GM18861 (cell line): ENCODE results near the gene H3-3A.

ENCODE experiments used
- ATAC-seq: cut with Tn5 transposase; IDR thresholded peaks from one replicate; pipeline ENCODE4 v1.9.1; 2021; ENCODE audit not compliant: unreplicated experiment

The H3-3A gene

DNA sequence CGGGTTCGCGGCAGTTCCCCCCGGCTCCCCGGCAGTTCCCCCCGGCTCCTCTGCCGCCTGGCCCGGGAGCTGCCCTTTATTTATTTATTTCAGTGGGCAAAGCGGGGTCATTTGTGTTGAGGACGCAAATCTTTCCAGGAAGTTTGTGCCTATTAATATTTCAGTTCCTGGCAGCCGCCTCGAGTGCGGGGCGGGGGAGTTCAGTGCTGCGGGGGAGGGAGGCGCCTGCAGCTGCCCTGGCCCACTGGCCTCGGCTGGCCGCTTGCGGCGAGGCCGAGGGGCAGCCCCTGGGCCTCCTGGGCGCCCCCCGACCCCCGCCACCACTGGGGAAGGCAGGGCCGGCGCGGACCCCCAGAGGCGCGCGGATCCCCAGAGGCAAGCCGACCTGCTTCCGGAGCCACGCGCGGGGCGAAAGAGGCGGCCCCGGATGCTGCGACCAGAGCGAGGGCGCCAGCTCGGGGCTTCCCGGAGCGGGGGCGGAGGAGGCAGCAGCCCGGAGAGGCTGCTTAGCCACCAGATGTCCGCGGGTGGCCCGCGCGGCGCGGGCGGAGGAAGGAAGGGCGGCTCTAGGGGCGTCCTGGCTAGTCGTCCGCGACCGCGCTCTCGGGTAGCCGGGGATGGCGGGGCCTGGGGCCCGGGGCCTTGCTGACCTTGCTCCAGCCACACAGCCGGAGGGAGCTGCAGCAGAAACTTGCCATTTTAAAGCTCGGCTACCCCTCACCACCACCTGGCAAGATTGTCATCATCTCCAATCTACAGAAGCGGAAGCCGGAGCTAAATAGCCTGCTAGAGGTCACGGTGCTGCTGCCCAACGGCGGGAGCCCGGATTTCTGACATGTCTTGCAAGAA lies 48.0 kb downstream of the H3-3A start:
- ATAC-seq: peak; percentile 62

DNA sequence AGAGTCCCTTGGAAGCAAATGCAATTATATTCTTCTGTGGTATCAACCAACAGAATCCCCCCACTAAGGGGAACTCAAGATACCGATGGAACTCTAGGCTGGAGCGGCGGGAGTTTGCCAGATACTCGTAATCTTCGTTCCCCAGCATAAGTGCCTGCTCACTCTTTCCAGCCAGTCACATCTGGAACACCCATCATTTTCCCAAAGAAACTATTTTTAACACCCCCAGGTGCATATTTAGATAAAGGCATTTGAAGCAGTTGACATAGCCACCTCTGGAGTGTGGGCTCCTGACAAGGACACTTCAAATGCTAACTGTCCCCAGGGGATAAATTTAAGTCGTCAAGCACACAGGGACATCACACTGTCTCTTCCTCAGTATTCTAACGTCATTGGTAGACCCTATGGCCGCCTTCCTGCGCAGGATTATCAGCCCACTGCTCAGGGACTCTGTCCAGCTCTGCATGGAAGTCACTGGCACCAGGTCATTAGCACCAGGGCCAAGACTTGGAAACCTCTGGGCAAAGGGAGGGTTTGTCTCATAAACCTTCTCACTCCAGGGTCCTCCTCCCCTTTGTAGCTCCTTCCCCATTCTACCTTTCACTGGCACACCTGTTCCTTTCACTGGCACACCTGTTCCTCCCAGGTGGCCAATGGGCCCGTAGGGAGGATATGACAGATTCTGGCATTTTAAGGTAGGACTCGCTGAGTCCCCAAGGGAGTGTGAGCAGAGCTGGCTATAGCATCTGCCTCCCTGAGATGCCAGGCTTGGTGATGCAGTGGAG lies 48.8 kb downstream of the H3-3A start:
- ATAC-seq: no peak

DNA sequence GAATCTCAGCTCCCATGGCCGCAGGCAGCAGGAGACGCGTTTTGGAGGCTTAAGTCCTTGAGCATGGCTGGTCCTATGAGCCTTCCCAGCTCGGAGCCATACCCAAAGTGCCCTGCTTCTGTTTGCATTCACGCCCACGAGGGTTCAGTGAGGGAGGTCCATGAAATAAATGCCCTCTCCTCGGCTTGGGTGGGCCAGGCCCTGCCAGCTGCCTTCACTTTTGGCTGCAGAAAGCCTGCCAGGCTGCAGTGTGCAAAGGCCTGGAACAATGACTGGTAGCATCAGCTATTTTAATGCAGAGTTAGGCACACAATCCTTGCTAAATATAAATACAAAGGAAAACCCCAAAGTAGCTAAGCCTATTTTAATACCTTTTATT lies 49.4 kb downstream of the H3-3A start:
- no peak for ATAC-seq

DNA sequence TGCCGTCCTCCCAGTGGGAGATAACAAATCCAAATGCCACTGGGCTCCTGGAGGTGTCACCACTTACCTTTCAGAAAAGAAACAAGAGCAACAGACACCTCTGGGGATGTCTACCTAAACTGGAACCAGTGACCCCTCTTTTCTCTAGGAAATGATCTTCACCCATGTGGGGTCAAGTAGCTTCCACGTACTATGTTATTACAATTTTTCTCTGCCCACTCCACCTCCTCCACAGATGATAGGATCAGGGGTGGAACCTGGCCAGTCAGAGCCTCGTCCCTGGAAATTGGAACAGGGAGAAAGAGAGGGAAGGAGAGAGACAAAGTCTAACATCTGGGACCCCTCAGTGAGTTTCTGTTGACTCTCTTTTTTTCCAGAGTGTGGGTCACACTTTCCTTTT lies 50.1 kb downstream of the H3-3A start:
- no peak for ATAC-seq

DNA sequence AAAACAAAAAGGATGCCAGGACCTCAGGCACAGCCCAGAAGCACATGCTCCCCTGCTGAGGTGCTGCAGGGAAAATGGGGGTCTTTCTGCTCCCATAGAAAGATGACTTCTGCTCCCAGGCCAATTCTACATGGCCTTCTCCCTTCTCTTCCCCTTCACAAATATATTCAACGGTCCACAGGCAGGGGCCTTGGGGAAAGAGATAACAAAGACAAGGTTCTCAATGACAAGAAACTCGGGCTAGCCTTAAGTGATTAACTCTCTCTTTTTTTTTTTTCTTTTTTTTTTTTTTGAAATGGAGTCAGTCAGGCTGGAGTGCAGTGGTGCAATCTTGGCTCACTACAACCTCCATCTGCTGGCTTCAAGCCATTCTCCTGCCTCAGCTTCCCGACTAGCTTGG lies 54.2 kb downstream of the H3-3A start:
- ATAC-seq: no peak

DNA sequence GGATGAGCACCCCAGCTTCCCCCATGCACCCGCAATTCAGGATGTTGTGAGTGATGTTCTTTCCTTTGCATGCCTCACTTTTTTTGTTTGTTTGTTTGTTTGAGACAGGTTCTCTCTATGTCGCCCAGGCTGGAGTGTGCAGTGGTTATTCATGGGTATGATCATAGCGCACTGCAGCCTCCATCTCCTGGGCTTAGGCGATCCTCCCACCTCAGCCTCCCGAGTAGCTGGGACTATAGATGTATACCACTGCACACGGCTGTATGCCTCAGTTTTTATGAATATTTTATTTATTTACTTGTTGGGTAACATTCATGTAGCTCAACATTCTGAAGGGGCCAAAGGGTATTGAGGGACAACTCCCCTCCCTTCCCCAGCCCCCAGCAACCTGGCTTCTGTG lies 54.8 kb downstream of the H3-3A start:
- ATAC-seq: no peak

DNA sequence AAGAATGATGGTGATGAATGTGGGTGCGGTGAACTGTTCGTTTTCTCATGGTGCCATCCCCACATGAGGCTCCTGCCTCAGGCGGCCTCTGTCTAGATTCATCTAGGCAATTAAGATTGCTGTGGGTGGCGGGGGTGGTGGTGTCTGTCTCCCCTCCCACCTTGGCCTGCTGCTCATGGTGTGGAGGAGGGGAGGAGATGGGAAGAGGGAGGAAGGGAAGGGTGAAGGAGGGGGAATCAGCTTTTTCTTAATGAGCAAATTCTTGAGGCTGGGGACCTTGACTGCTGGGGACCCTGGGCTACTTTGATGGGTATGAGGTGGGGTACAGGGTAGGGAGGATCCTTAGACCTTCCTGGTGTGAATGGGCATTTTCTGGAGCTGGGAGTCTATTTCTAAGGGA lies 55.8 kb downstream of the H3-3A start:
- no peak for ATAC-seq

DNA sequence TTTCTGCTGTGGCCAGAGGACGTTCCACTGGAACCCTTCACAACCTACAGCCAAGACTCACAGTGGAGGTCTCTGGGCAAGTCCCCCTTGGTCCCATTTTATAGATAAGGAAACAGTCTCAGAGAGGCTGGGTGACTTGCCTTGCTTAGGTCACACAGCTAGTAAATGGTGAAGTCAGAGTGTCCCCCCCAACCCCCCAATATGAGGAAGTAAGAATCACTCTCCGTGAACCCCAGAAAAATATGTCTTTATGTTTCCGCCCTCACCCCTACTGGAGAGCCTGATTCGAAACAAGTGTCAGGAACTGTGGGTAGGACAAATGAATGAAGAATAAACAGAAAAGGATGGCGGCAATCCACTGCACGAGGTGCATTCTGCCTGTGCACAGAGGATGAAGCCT lies 56.7 kb downstream of the H3-3A start:
- no peak for ATAC-seq

DNA sequence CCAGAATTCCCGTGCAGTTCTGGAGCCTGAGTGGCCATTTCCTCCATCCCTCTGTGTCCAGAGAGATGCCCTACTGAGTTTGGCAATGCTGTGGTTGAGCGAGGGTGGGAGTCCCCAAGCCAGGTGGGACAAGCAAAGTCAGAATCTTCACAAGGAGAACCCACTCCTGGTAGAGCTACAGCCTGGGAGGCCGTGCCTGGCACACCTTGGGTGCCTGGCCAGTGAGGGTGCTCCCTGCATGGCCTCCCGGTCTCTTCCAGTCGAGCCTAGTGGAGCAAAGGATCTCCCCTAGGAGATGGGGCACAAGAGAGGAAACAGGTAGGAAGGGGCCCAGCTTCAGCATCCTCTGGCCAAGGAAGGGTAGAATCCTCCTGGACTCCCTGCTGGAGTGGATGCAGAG lies 57.9 kb downstream of the H3-3A start:
- ATAC-seq: no peak

DNA sequence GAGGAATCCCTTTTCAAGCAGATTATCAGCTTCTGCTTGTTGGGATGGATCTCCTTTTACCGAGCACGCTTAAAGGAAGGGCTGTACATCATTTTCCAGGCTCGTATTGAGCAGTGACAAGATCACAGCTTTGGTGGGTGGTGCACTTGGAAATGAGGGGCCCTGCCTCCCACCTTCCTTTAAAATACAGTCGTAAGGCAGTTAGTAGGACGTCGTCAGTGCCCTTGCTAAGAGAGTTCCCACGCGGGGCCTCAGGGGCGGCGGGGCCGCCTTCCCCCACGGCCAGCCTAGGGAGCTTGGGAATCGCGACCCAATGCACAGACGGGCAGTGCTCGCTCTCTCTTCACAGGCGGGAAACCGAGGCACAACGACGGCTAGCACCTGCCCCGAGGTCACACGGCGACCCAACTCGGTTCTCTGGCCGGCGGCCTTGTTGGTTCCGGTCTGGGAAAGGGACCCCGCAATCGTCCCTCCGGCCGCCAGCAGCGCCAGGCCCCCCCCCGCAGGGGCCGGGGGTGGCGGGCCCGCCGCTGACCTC lies 58.6 kb downstream of the H3-3A start:
- no peak for ATAC-seq
